ES-I3 (cell line): Measurements from ENCODE around the gene CAMK1D.
A peak's percentile ranks its signal among the peaks of the same experiment; 100 is the strongest.

ENCODE experiments used
- H3K36me3 ChIP-seq: 2 replicates; pipeline ENCODE4 v1.6.1; 2013; ENCODE audit warnings: mild to moderate bottlenecking, low read length, control low read depth, moderate library complexity; ENCODE audit not compliant: insufficient read depth
- H3K4me1 ChIP-seq: 2 replicates; pipeline ENCODE4 v1.6.1; 2013; ENCODE audit warnings: mild to moderate bottlenecking, control low read depth, low read length; ENCODE audit not compliant: insufficient read depth
- H3K9ac ChIP-seq: 2 replicates; pipeline ENCODE4 v1.6.1; 2013; ENCODE audit warnings: low read depth, mild to moderate bottlenecking, low read length, moderate library complexity
- H3K9me3 ChIP-seq: 2 replicates; pipeline ENCODE4 v1.6.1; 2013; ENCODE audit warnings: mild to moderate bottlenecking, low read length, moderate library complexity; ENCODE audit not compliant: control insufficient read depth, insufficient read depth

Gene CAMK1D

GRCh38 chr10:12766223-12766622 is 416.9 kb downstream of the CAMK1D start:
- Histone ChIP-seq H3K9ac (no peak overlapping the region), H3K36me3 (no peaks in the 10 kb centered on the region), H3K4me1 (peaks cover 39% of the 10 kb centered on the region)

GRCh38 chr10:12768156-12769100 is 419.1 kb downstream of the CAMK1D start:
- H3K9me3 ChIP-seq, result no peaks in the 10 kb centered on the region
- peaks cover 39% of the 10 kb centered on the region for H3K4me1 ChIP-seq
- H3K36me3 ChIP-seq, result no peaks in the 10 kb centered on the region
- peak overlapping the region; percentile 4; the same call in 1 of the 2 replicates for H3K9ac ChIP-seq

More at GRCh38 chr10:12766223-12766622, 416.9 kb downstream of the CAMK1D start:
- H3K9me3 ChIP-seq, result no peaks in the 10 kb centered on the region

- Histone ChIP-seq H3K36me3 (no peaks in the 10 kb centered on the region), H3K9ac (no peak overlapping the region), H3K4me1 (peaks cover 42% of the 10 kb centered on the region), H3K9me3 (no peaks in the 10 kb centered on the region)
Measured at GRCh38 chr10:12769323-12770044, 420.1 kb downstream of the CAMK1D start.

- no peaks in the 10 kb centered on the region for H3K36me3 ChIP-seq
- no peak overlapping the region for H3K9ac ChIP-seq
- H3K9me3 ChIP-seq, result no peaks in the 10 kb centered on the region
- peaks cover 30% of the 10 kb centered on the region for H3K4me1 ChIP-seq
Measured at GRCh38 chr10:12771981-12772760, 422.8 kb downstream of the CAMK1D start.

GRCh38 chr10:12772797-12773587 is 423.6 kb downstream of the CAMK1D start:
- Histone ChIP-seq H3K9ac (no peak overlapping the region), H3K36me3 (no peaks in the 10 kb centered on the region), H3K9me3 (no peaks in the 10 kb centered on the region), H3K4me1 (peaks cover 22% of the 10 kb centered on the region)

GRCh38 chr10:12774204-12774894 is 425.0 kb downstream of the CAMK1D start:
- Histone ChIP-seq H3K9ac (no peak overlapping the region; the same call in 1 of the 2 replicates), H3K36me3 (no peaks in the 10 kb centered on the region), H3K9me3 (no peaks in the 10 kb centered on the region), H3K4me1 (peaks cover 10% of the 10 kb centered on the region; the same call in 1 of the 2 replicates)

GRCh38 chr10:12777840-12778585 is 428.7 kb downstream of the CAMK1D start:
- H3K4me1 ChIP-seq, result peaks cover 7% of the 10 kb centered on the region; the same call in 1 of the 2 replicates
- no peaks in the 10 kb centered on the region for H3K36me3 ChIP-seq
- H3K9me3 ChIP-seq, result no peaks in the 10 kb centered on the region
- H3K9ac ChIP-seq, result no peak overlapping the region

GRCh38 chr10:12780634-12781601 is 431.6 kb downstream of the CAMK1D start:
- Histone ChIP-seq H3K9ac (no peak overlapping the region), H3K36me3 (no peaks in the 10 kb centered on the region), H3K4me1 (no peaks in the 10 kb centered on the region), H3K9me3 (no peaks in the 10 kb centered on the region)

- Histone ChIP-seq H3K9me3 (no peaks in the 10 kb centered on the region), H3K4me1 (no peaks in the 10 kb centered on the region), H3K36me3 (no peaks in the 10 kb centered on the region), H3K9ac (no peak overlapping the region)
Measured at GRCh38 chr10:12781976-12782375, 432.6 kb downstream of the CAMK1D start.

- Histone ChIP-seq H3K9me3 (no peaks in the 10 kb centered on the region), H3K36me3 (no peaks in the 10 kb centered on the region), H3K4me1 (no peaks in the 10 kb centered on the region), H3K9ac (no peak overlapping the region)
Measured at GRCh38 chr10:12782537-12782936, 433.2 kb downstream of the CAMK1D start.

- Histone ChIP-seq H3K9ac (no peak overlapping the region), H3K9me3 (no peaks in the 10 kb centered on the region), H3K36me3 (no peaks in the 10 kb centered on the region), H3K4me1 (no peaks in the 10 kb centered on the region)
Measured at GRCh38 chr10:12783293-12783692, 433.9 kb downstream of the CAMK1D start.

- H3K9me3 ChIP-seq, result no peaks in the 10 kb centered on the region
- no peaks in the 10 kb centered on the region; the same call in 1 of the 2 replicates for H3K4me1 ChIP-seq
- H3K36me3 ChIP-seq, result no peaks in the 10 kb centered on the region
- H3K9ac ChIP-seq, result no peak overlapping the region
Measured at GRCh38 chr10:12784646-12785045, 435.3 kb downstream of the CAMK1D start.
